Measurements from ENCODE around the gene KRTAP3-1.

The KRTAP3-1 gene

GRCh38 chr17:40992666-40993065 lies 16.3 kb downstream of the KRTAP3-1 start:
- Histone ChIP-seq H3K4me3 (ENCODE audit: low read depth, low read length) (no peak overlapping the region), H3K4me1 (no peaks in the 10 kb centered on the region), H2AFZ (no peak overlapping the region), H3K4me2 (ENCODE audit: low read length) (no peak overlapping the region), H3K27me3 (ENCODE audit: control insufficient read depth, insufficient read depth, low read length) (no peaks in the 10 kb centered on the region), H3K79me2 (no peaks in the 10 kb centered on the region), H3K9me3 (ENCODE audit: control insufficient read depth, low read length) (no peaks in the 10 kb centered on the region), H3K36me3 (ENCODE audit: control insufficient read depth, insufficient read depth, low read length) (no peaks in the 10 kb centered on the region), H3K27ac (no peak overlapping the region), H3K9ac (no peak overlapping the region)
- TF ChIP-seq, protein P1, sequence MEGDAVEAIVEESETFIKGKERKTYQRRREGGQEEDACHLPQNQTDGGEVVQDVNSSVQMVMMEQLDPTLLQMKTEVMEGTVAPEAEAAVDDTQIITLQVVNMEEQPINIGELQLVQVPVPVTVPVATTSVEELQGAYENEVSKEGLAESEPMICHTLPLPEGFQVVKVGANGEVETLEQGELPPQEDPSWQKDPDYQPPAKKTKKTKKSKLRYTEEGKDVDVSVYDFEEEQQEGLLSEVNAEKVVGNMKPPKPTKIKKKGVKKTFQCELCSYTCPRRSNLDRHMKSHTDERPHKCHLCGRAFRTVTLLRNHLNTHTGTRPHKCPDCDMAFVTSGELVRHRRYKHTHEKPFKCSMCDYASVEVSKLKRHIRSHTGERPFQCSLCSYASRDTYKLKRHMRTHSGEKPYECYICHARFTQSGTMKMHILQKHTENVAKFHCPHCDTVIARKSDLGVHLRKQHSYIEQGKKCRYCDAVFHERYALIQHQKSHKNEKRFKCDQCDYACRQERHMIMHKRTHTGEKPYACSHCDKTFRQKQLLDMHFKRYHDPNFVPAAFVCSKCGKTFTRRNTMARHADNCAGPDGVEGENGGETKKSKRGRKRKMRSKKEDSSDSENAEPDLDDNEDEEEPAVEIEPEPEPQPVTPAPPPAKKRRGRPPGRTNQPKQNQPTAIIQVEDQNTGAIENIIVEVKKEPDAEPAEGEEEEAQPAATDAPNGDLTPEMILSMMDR (IDR thresholded peaks at IDR 0.05): no peak

- no peak overlapping the region for H3K4me2 ChIP-seq (ENCODE audit: low read length)
- H3K27me3 ChIP-seq (ENCODE audit: control insufficient read depth, insufficient read depth, low read length): no peaks in the 10 kb centered on the region
- H3K27ac ChIP-seq: no peak overlapping the region
- TF ChIP-seq, protein P1 (IDR thresholded peaks at IDR 0.05): no peak
- no peak overlapping the region for H3K4me3 ChIP-seq (ENCODE audit: low read depth, low read length)
- no peak overlapping the region for H2AFZ ChIP-seq
- H3K9ac ChIP-seq: no peak overlapping the region
- no peaks in the 10 kb centered on the region for H3K79me2 ChIP-seq
- no peaks in the 10 kb centered on the region for H3K36me3 ChIP-seq (ENCODE audit: control insufficient read depth, insufficient read depth, low read length)
- no peaks in the 10 kb centered on the region for H3K9me3 ChIP-seq (ENCODE audit: control insufficient read depth, low read length)
- H3K4me1 ChIP-seq: no peaks in the 10 kb centered on the region
Measured at GRCh38 chr17:40986920-40987319, 22.0 kb downstream of the KRTAP3-1 start.

GRCh38 chr17:40984226-40984625 lies 24.7 kb downstream of the KRTAP3-1 start, which contains the start of gene KRT40:
TSS of gene KRT40 (minus strand) at chr17:40984326. CDS start at chr17:40984273, 53 bp downstream.
- Histone ChIP-seq H3K27me3 (ENCODE audit: control insufficient read depth, insufficient read depth, low read length) (no peaks in the 10 kb centered on the region), H2AFZ (no peak within 1 kb of the TSS), H3K9me3 (ENCODE audit: control insufficient read depth, low read length) (no peaks in the 10 kb centered on the region), H3K27ac (no peak within 1 kb of the TSS), H3K4me3 (ENCODE audit: low read depth, low read length) (no peak within 1 kb of the TSS), H3K9ac (no peak within 1 kb of the TSS), H3K4me1 (no peaks in the 10 kb centered on the region), H3K36me3 (ENCODE audit: control insufficient read depth, insufficient read depth, low read length) (no peaks in the 10 kb centered on the region), H3K4me2 (ENCODE audit: low read length) (no peak within 1 kb of the TSS), H3K79me2 (no peaks in the 10 kb centered on the region)
- TF ChIP-seq, protein P1 (IDR thresholded peaks at IDR 0.05): no peak

GRCh38 chr17:40981115-40981514 lies 27.8 kb downstream of the KRTAP3-1 start:
- Histone ChIP-seq H3K9me3 (ENCODE audit: control insufficient read depth, low read length) (no peaks in the 10 kb centered on the region), H3K4me1 (no peaks in the 10 kb centered on the region), H3K36me3 (ENCODE audit: control insufficient read depth, insufficient read depth, low read length) (no peaks in the 10 kb centered on the region), H3K27ac (no peak overlapping the region), H3K27me3 (ENCODE audit: control insufficient read depth, insufficient read depth, low read length) (peaks cover 2% of the 10 kb centered on the region), H3K79me2 (no peaks in the 10 kb centered on the region), H3K4me3 (ENCODE audit: low read depth, low read length) (no peak overlapping the region), H3K4me2 (ENCODE audit: low read length) (no peak overlapping the region), H3K9ac (no peak overlapping the region), H2AFZ (peak overlapping the region; percentile 59)
- TF ChIP-seq, protein P1 (IDR thresholded peaks at IDR 0.05): no peak

GRCh38 chr17:40980596-40980995 lies 28.3 kb downstream of the KRTAP3-1 start:
- H3K27ac ChIP-seq: no peak overlapping the region

More at GRCh38 chr17:40980596-40980995, 28.3 kb downstream of the KRTAP3-1 start:
- Histone ChIP-seq H2AFZ (peak overlapping the region; percentile 59), H3K36me3 (ENCODE audit: control insufficient read depth, insufficient read depth, low read length) (no peaks in the 10 kb centered on the region), H3K9ac (no peak overlapping the region), H3K4me3 (ENCODE audit: low read depth, low read length) (no peak overlapping the region), H3K4me1 (no peaks in the 10 kb centered on the region), H3K79me2 (no peaks in the 10 kb centered on the region), H3K4me2 (ENCODE audit: low read length) (no peak overlapping the region), H3K27me3 (ENCODE audit: control insufficient read depth, insufficient read depth, low read length) (peaks cover 4% of the 10 kb centered on the region), H3K9me3 (ENCODE audit: control insufficient read depth, low read length) (no peaks in the 10 kb centered on the region)
- TF ChIP-seq, protein P1 (IDR thresholded peaks at IDR 0.05): no peak

Data from parathyroid adenoma (tissue), 2 donors.